HepG2 (cell line): Measurements from ENCODE around the gene TSPAN7.

Experiments used
- KAT7 ChIP-seq: IDR thresholded peaks from 2 replicates; pipeline ENCODE4 v1.6.1; 2018; ENCODE audit warnings: borderline replicate concordance, missing compliant biosample characterization
- MAFF ChIP-seq: IDR thresholded peaks from 2 replicates; pipeline ENCODE4 v1.6.1; 2011; ENCODE audit warnings: low read depth, low read length, improper control_type of control experiment
- ZNF615 ChIP-seq: sonication (generic); formaldehyde crosslinking; IDR thresholded peaks from 2 replicates; pipeline ENCODE4 v1.5.0; 2020; ENCODE audit warnings: mild to moderate bottlenecking, missing genetic modification reagents, borderline replicate concordance
- TF ChIP-seq, protein P1 (sequence below), 2 experiments: sonication (generic) in 1 of 2; formaldehyde crosslinking in 1 of 2; IDR thresholded peaks; 2 replicates each; pipeline versions ENCODE4 v1.5.1 to v1.6.1; 2011 to 2020; ENCODE audit warnings: borderline replicate concordance in 1 of 2, low read depth in 1 of 2, low read length in 1 of 2, mild to moderate bottlenecking in 1 of 2, missing genetic modification reagents in 1 of 2, moderate library complexity in 1 of 2

DNA sequence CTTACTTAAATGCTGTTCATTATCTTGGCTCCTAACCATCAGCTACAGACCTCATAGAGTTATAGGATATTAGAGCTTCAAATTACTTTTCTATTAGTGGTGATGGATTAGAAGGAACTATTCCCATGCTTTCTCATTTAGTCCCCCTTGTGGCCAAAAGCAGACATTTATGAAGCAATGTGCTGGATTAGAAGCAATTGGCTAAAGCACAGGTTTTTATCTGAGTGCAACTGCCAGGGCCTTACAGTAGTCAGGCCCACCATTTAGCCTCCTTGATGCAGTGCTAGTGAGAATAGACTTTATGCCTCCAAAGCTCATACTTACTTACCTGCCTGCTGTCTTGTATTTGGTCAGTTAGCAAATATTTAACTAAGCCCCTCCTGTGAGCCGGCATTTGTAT is 93.0 kb downstream of the TSPAN7 start:
- no peak for TF ChIP-seq ZNF615 (CRISPR knock-in tag)
- TF ChIP-seq, protein P1, sequence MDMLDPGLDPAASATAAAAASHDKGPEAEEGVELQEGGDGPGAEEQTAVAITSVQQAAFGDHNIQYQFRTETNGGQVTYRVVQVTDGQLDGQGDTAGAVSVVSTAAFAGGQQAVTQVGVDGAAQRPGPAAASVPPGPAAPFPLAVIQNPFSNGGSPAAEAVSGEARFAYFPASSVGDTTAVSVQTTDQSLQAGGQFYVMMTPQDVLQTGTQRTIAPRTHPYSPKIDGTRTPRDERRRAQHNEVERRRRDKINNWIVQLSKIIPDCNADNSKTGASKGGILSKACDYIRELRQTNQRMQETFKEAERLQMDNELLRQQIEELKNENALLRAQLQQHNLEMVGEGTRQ (IDR thresholded peaks at IDR 0.05; ENCODE audit: low read depth, low read length) = no peak
- TF ChIP-seq, protein P1 (CRISPR knock-in tag; IDR thresholded peaks at IDR 0.05; ENCODE audit: borderline replicate concordance) = no peak
- TF ChIP-seq KAT7 = no peak
- no peak for TF ChIP-seq MAFF
